ENCODE results near the gene SPACA4. TPM values are rescaled to one million over a fixed set of nuclear protein-coding genes. Genes with fewer than 3 reads are reported as not detected.

The SPACA4 gene
- total RNA-seq, 1 experiment from 2014 or later = not detected

DNA sequence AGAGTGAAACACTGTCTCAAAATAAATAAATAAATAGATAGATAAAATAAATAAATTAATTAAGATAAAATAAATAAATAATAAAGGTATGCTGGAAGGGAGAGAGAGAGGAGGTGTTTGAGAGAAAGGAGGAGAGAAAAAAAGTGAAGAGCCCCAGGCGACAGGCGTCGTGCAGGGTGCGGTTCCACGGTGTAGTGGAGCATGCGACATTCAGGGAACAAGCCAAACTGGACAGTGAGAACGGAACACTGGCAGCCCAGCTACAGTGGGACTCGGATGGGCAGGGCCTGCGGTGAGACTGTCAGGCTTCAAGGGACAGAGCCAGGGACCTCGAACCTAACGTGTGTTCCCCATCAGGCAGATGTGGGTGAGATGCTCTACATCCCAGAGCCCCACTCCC lies 45.1 kb upstream of the SPACA4 start:
- ChIA-PET POLR2A (no interaction called here), CTCF (no interaction called here)
- Mint-ChIP-seq H3K4me1 (ENCODE audit: insufficient read depth, unreplicated experiment) (peaks cover 6% of the 10 kb centered on the region), H3K36me3 (ENCODE audit: insufficient read depth, unreplicated experiment) (peaks cover 6% of the 10 kb centered on the region), H3K4me3 (ENCODE audit: unreplicated experiment) (no peak overlapping the region), H3K27me3 (ENCODE audit: insufficient read depth, unreplicated experiment) (no peaks in the 10 kb centered on the region), H3K27ac (ENCODE audit: low read depth, unreplicated experiment) (no peak overlapping the region), H3K9me3 (ENCODE audit: unreplicated experiment) (no peaks in the 10 kb centered on the region)
- TF ChIP-seq, protein P1, sequence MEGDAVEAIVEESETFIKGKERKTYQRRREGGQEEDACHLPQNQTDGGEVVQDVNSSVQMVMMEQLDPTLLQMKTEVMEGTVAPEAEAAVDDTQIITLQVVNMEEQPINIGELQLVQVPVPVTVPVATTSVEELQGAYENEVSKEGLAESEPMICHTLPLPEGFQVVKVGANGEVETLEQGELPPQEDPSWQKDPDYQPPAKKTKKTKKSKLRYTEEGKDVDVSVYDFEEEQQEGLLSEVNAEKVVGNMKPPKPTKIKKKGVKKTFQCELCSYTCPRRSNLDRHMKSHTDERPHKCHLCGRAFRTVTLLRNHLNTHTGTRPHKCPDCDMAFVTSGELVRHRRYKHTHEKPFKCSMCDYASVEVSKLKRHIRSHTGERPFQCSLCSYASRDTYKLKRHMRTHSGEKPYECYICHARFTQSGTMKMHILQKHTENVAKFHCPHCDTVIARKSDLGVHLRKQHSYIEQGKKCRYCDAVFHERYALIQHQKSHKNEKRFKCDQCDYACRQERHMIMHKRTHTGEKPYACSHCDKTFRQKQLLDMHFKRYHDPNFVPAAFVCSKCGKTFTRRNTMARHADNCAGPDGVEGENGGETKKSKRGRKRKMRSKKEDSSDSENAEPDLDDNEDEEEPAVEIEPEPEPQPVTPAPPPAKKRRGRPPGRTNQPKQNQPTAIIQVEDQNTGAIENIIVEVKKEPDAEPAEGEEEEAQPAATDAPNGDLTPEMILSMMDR (IDR thresholded peaks at IDR 0.05; ENCODE audit: unreplicated experiment) = no peak
- BruUV-seq (replicated peaks) = no TSS peak
- intact Hi-C loops (cut with micrococcal nuclease) = no loop called here
- DNase-seq (ENCODE audit: unreplicated experiment) = no peak

DNA sequence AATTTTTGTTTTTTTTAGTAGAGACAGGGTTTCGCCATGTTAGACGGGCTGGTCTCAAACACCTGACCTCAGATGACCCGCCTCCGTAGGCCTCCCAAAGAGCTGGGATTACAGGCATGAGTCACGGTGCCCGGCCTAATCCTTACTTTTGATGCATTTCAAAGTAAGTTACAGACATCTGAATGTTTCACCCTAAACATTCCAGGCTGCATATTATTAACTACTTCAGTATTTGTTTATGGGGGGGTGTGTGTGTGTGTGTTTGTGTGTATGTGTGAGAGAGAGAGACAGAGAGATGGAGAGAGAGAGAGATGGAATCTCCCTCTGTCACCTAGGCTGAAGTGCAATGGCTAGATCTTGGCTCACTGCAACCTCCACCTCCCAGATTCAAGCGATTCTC lies 41.5 kb upstream of the SPACA4 start:
- peak; percentile 73 for DNase-seq (ENCODE audit: unreplicated experiment)
- BruUV-seq (replicated peaks) = no TSS peak
- ChIA-PET POLR2A (interaction anchor here (0.6 kb wide), 1 partner anchor 71 kb away, joined by 3 read pairs; no protein-coding TSS in a partner anchor), CTCF (no interaction called here)
- intact Hi-C loops (cut with micrococcal nuclease) = no loop called here
- no peaks in the 10 kb centered on the region for H3K27me3 Mint-ChIP-seq (ENCODE audit: insufficient read depth, unreplicated experiment)
- peaks cover 19% of the 10 kb centered on the region for H3K4me1 Mint-ChIP-seq (ENCODE audit: insufficient read depth, unreplicated experiment)
- TF ChIP-seq, protein P1 (IDR thresholded peaks at IDR 0.05; ENCODE audit: unreplicated experiment) = no peak
- no peaks in the 10 kb centered on the region for H3K9me3 Mint-ChIP-seq (ENCODE audit: unreplicated experiment)
- H3K4me3 Mint-ChIP-seq (ENCODE audit: unreplicated experiment) = no peak overlapping the region
- peak overlapping the region; percentile 7 for H3K27ac Mint-ChIP-seq (ENCODE audit: low read depth, unreplicated experiment)
- peaks cover 6% of the 10 kb centered on the region for H3K36me3 Mint-ChIP-seq (ENCODE audit: insufficient read depth, unreplicated experiment)

DNA sequence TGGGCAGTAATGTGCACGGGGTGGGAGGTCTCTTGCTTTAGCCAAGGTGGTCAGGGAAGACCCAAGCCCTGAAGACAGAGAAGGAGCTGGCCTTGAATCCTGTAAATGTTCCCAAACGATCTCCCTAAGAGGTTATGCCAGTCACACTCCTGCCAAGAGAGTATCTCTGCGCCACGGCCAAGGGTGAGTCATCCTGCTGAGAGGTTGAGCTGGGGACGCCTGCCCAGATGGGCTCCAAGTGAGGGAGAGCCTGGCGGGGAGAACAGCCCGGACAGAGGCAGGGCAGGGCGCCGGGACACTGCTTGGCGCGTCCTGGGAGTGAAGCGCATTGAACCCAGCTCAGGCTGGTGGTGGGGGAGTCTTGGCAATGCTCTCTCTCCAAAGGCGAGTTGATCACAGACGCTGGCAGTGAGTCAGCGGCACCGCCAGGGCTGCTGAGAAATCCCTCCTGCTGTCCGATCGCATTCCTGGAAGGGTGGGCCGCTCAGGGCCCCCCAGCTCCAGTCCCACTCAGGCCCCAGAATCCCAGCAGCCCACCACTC lies 38.1 kb upstream of the SPACA4 start:
- peak overlapping the region; percentile 53 for H3K4me3 Mint-ChIP-seq (ENCODE audit: unreplicated experiment)

DNA sequence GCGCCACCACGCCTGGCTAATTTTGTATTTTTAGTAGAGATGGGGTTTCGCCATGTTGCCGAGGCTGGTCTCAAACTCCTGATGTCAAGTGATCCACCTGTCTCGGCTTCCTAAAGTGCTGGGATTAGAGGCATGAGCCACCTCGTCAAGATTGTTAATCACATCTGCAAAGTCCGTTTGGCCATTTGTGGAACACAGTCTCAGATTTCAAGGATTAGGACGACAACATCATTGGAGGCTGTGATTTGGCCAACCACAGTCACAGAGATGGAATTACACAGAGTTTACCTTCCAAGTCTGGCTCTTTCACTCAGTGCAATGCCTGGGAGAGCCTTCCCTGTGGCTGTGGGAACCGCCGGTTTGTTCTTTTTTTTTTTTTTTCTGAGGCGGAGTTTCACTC lies 36.7 kb upstream of the SPACA4 start:
- Mint-ChIP-seq H3K4me1 (ENCODE audit: insufficient read depth, unreplicated experiment) (peaks cover 24% of the 10 kb centered on the region), H3K36me3 (ENCODE audit: insufficient read depth, unreplicated experiment) (no peaks in the 10 kb centered on the region), H3K4me3 (ENCODE audit: unreplicated experiment) (no peak overlapping the region), H3K27ac (ENCODE audit: low read depth, unreplicated experiment) (no peak overlapping the region), H3K27me3 (ENCODE audit: insufficient read depth, unreplicated experiment) (no peaks in the 10 kb centered on the region), H3K9me3 (ENCODE audit: unreplicated experiment) (no peaks in the 10 kb centered on the region)
- POLR2A ChIA-PET = no interaction called here
- intact Hi-C loops (cut with micrococcal nuclease) = no loop called here
- no peak for DNase-seq (ENCODE audit: unreplicated experiment)
- no TSS peak for BruUV-seq (replicated peaks)
- TF ChIP-seq, protein P1 (IDR thresholded peaks at IDR 0.05; ENCODE audit: unreplicated experiment) = no peak
- CTCF ChIA-PET = no interaction called here

More for the DNA sequence above, 38.1 kb upstream of the SPACA4 start:
- peak; percentile 98 for DNase-seq (ENCODE audit: unreplicated experiment)
- no TSS peak for BruUV-seq (replicated peaks)
- peaks cover 19% of the 10 kb centered on the region for H3K4me1 Mint-ChIP-seq (ENCODE audit: insufficient read depth, unreplicated experiment)
- peaks cover 3% of the 10 kb centered on the region for H3K36me3 Mint-ChIP-seq (ENCODE audit: insufficient read depth, unreplicated experiment)
- intact Hi-C loops (cut with micrococcal nuclease) = no loop called here
- H3K9me3 Mint-ChIP-seq (ENCODE audit: unreplicated experiment) = no peaks in the 10 kb centered on the region
- no peaks in the 10 kb centered on the region for H3K27me3 Mint-ChIP-seq (ENCODE audit: insufficient read depth, unreplicated experiment)
- ChIA-PET POLR2A (interaction anchor here (0.6 to 1.4 kb wide), 8 partner anchors 9 to 252 kb away, joined by 3 to 6 read pairs (median 3); partner anchors contain the start of genes RPL18 and SPHK2), CTCF (interaction anchor here (0.5 to 1.0 kb wide), 6 partner anchors 10 to 62 kb away, joined by 3 to 4 read pairs (median 3); no protein-coding TSS in a partner anchor)
- TF ChIP-seq, protein P1 (IDR thresholded peaks at IDR 0.05; ENCODE audit: unreplicated experiment) = no peak
- H3K27ac Mint-ChIP-seq (ENCODE audit: low read depth, unreplicated experiment) = no peak overlapping the region

All from MCF 10A (cell line).